IMR-90 (cell line): ENCODE results near the gene RASGRF2. TPM values are rescaled to one million over a fixed set of nuclear protein-coding genes. Genes with fewer than 3 reads are reported as not detected.

ENCODE experiments used
- ATAC-seq: fragments of 200-7000 bp; cut with Tn5 transposase; 2 replicates; pipeline ENCODE4 v1.9.1; 2020; ENCODE audit warnings: low read depth, mild to moderate bottlenecking, moderate library complexity
- BruUV-seq: library from RNA; stranded (reverse); fragments of 400-500 nt; replicated peaks from 2 replicates; lab custom pipeline; 2021; lab: Mats Ljungman, UMichigan
- CTCF ChIA-PET: fragments of 300-600 bp; formaldehyde crosslinking; extraction: SDS; loops from one replicate; lab custom pipeline; 2021; ENCODE audit warnings: antibody characterized with exemption; lab: Yijun Ruan, JAX
- POLR2A ChIA-PET: fragments of 300-600 bp; sonication (Branson Sonifier 250); formaldehyde crosslinking; loops from one replicate; lab custom pipeline; 2022; ENCODE audit warnings: antibody characterized with exemption; ENCODE audit not compliant: unreplicated experiment; lab: Charles Lee
- DNase-seq: peaks from one replicate; pipeline ENCODE4 v3.0.0; 2013
- H2AFZ ChIP-seq: replicated peaks from 2 replicates; pipeline ENCODE3; 2013; ENCODE audit warnings: low read length, mild to moderate bottlenecking; ENCODE audit not compliant: poor library complexity
- H2AK5ac ChIP-seq: 2 replicates; pipeline ENCODE4 v1.6.1; 2013; ENCODE audit warnings: low read depth, low read length, inconsistent platforms
- H2AK9ac ChIP-seq: replicated peaks from 2 replicates; pipeline ENCODE3; 2013; ENCODE audit warnings: mild to moderate bottlenecking, low read depth, low read length, moderate library complexity; ENCODE audit not compliant: poor library complexity
- H2BK120ac ChIP-seq: 2 replicates; pipeline ENCODE4 v1.6.1; 2013; ENCODE audit warnings: low read depth, low read length, inconsistent platforms
- H2BK15ac ChIP-seq: 3 replicates; pipeline ENCODE4 v1.6.1; 2013; ENCODE audit warnings: low read depth, low read length, inconsistent platforms
- H2BK20ac ChIP-seq: 2 replicates; pipeline ENCODE4 v1.6.1; 2013; ENCODE audit warnings: low read depth, mild to moderate bottlenecking, inconsistent platforms, low read length, moderate library complexity
- H2BK5ac ChIP-seq: 2 replicates; pipeline ENCODE4 v1.6.1; 2013; ENCODE audit warnings: mild to moderate bottlenecking, low read depth, low read length, inconsistent platforms; ENCODE audit not compliant: poor library complexity, severe bottlenecking
- H3K14ac ChIP-seq: replicated peaks from 2 replicates; pipeline ENCODE4 v1.6.1; 2013; ENCODE audit warnings: low read depth, low read length, inconsistent platforms
- H3K18ac ChIP-seq: 2 replicates; pipeline ENCODE4 v1.6.1; 2013; ENCODE audit warnings: low read depth, low read length, control low read depth
- H3K23ac ChIP-seq: 2 replicates; pipeline ENCODE4 v1.6.1; 2013; ENCODE audit warnings: low read depth, low read length, inconsistent platforms
- H3K27ac ChIP-seq: 2 replicates; pipeline ENCODE4 v1.5.1; 2013; ENCODE audit warnings: mild to moderate bottlenecking, control low read depth, low read length; ENCODE audit not compliant: insufficient read depth
- H3K27me3 ChIP-seq: 2 replicates; pipeline ENCODE4 v1.6.1; 2013; ENCODE audit warnings: low read length; ENCODE audit not compliant: control insufficient read depth, insufficient read depth
- H3K36me3 ChIP-seq: 2 replicates; pipeline ENCODE4 v1.6.1; 2013; ENCODE audit warnings: low read length, mixed read lengths; ENCODE audit not compliant: control insufficient read depth, insufficient read depth
- H3K4ac ChIP-seq: 2 replicates; pipeline ENCODE4 v1.6.1; 2013; ENCODE audit warnings: low read depth, low read length, inconsistent platforms
- H3K4me1 ChIP-seq: 2 replicates; pipeline ENCODE4 v1.6.1; 2013; ENCODE audit warnings: low read length, mixed read lengths; ENCODE audit not compliant: control insufficient read depth, insufficient read depth
- H3K4me2 ChIP-seq: 2 replicates; pipeline ENCODE4 v1.6.1; 2013; ENCODE audit warnings: low read depth, mild to moderate bottlenecking, control low read depth, low read length, moderate library complexity
- H3K4me3 ChIP-seq: 2 replicates; pipeline ENCODE4 v1.5.1; 2013; ENCODE audit warnings: low read depth, mild to moderate bottlenecking, control low read depth, low read length, moderate library complexity; ENCODE audit not compliant: insufficient read depth
- H3K56ac ChIP-seq: 2 replicates; pipeline ENCODE4 v1.6.1; 2013; ENCODE audit warnings: low read length, inconsistent platforms; ENCODE audit not compliant: insufficient read depth; ENCODE audit errors: extremely low read depth
- H3K79me1 ChIP-seq, 2 experiments: 2 replicates each; pipeline ENCODE4 v1.6.1; 2013; ENCODE audit warnings: low read length in 2 of 2, inconsistent platforms in 1 of 2, low read depth in 1 of 2
- H3K9ac ChIP-seq: 2 replicates; pipeline ENCODE4 v1.6.1; 2013; ENCODE audit warnings: low read depth, low read length, control low read depth
- H3K9me1 ChIP-seq: 2 replicates; pipeline ENCODE4 v1.6.1; 2013; ENCODE audit warnings: low read length, inconsistent platforms; ENCODE audit not compliant: insufficient read depth
- H3K9me3 ChIP-seq: 2 replicates; pipeline ENCODE4 v1.6.1; 2013; ENCODE audit warnings: low read length; ENCODE audit not compliant: control insufficient read depth, insufficient read depth
- H4K20me1 ChIP-seq: 2 replicates; pipeline ENCODE4 v1.6.1; 2013; ENCODE audit warnings: low read length, inconsistent platforms; ENCODE audit not compliant: insufficient read depth
- H4K5ac ChIP-seq: 2 replicates; pipeline ENCODE4 v1.6.1; 2013; ENCODE audit warnings: mild to moderate bottlenecking, low read depth, low read length, control low read depth
- H4K8ac ChIP-seq, 2 experiments: 2 replicates each; pipeline ENCODE4 v1.6.1; 2013; ENCODE audit warnings: low read depth in 2 of 2, low read length in 2 of 2, control low read depth in 1 of 2, inconsistent platforms in 1 of 2
- H4K91ac ChIP-seq: 2 replicates; pipeline ENCODE4 v1.6.1; 2013; ENCODE audit warnings: low read depth, low read length, inconsistent platforms; ENCODE audit not compliant: insufficient read depth
- CEBPB ChIP-seq: IDR thresholded peaks from 2 replicates; pipeline ENCODE4 v1.6.1; 2012; ENCODE audit warnings: low read depth, low read length, improper control_type of control experiment
- CHD1 ChIP-seq: IDR thresholded peaks from 2 replicates; pipeline ENCODE4 v1.6.1; 2012; ENCODE audit warnings: low read depth, low read length, improper control_type of control experiment
- CTCF ChIP-seq: conservative IDR thresholded peaks from 2 replicates; pipeline ENCODE4 v1.5.1; 2012; ENCODE audit warnings: mild to moderate bottlenecking, low read depth, low read length, improper control_type of control experiment
- MAFK ChIP-seq: IDR thresholded peaks from 2 replicates; pipeline ENCODE4 v1.6.1; 2012; ENCODE audit warnings: low read depth, low read length, improper control_type of control experiment
- MAZ ChIP-seq: IDR thresholded peaks from 2 replicates; pipeline ENCODE4 v1.6.1; 2012; ENCODE audit warnings: low read depth, mild to moderate bottlenecking, low read length, improper control_type of control experiment, moderate library complexity, borderline replicate concordance
- MXI1 ChIP-seq: IDR thresholded peaks from 2 replicates; pipeline ENCODE4 v1.6.1; 2012; ENCODE audit warnings: low read depth, mild to moderate bottlenecking, low read length, moderate library complexity, borderline replicate concordance
- NFE2L2 ChIP-seq: fragments of 150-350 bp; IDR thresholded peaks from 2 replicates; pipeline ENCODE4 v1.6.1; 2016; ENCODE audit warnings: low read depth, mild to moderate bottlenecking, low read length
- RAD21 ChIP-seq: IDR thresholded peaks from 2 replicates; pipeline ENCODE4 v1.6.1; 2012; ENCODE audit warnings: low read length, improper control_type of control experiment
- RCOR1 ChIP-seq: IDR thresholded peaks from 2 replicates; pipeline ENCODE4 v1.6.1; 2012; ENCODE audit warnings: mild to moderate bottlenecking, low read length, improper control_type of control experiment; ENCODE audit not compliant: insufficient replicate concordance
- RFX5 ChIP-seq: IDR thresholded peaks from 2 replicates; pipeline ENCODE4 v1.8.0; 2012; ENCODE audit warnings: low read depth, mild to moderate bottlenecking, low read length, moderate library complexity
- SMC3 ChIP-seq: fragments of 150-350 bp; IDR thresholded peaks from 2 replicates; pipeline ENCODE4 v1.6.1; 2016; ENCODE audit warnings: low read depth, mild to moderate bottlenecking, antibody characterized with exemption, low read length, moderate library complexity
- WGBS, 2 experiments: methylation state at CpG; one replicate each; pipeline versions ENCODE4 v1.1.5 to v1.1.7; 2013; ENCODE audit warnings: missing lambda C conversion rate in 2 of 2; ENCODE audit not compliant: insufficient read length in 1 of 2; ENCODE audit errors: extremely low coverage in 2 of 2; 5-methylcytosine and 5-hydroxymethylcytosine counted together
- dilution Hi-C: fragments of 300-500 bp; cut with HindIII; formaldehyde crosslinking; loops from one replicate; pipeline ENCODE4 v1.14.3; 2018; ENCODE audit warnings: low sequenced_read_pairs; ENCODE audit not compliant: unreplicated experiment
- in situ Hi-C: fragments of 300-500 bp; cut with MboI; formaldehyde crosslinking; loops from 3 replicates; pipeline ENCODE4 v1.14.3; 2019; ENCODE audit warnings: low sequenced_read_pairs, inconsistent platforms, mixed read lengths
- intact Hi-C: fragments of 100-400 bp; cut with micrococcal nuclease; formaldehyde crosslinking; loops from 2 replicates; pipeline ENCODE4 v1.10.0; 2022
- polyA plus RNA-seq, 3 experiments: library from polyadenylated mRNA; depleted of rRNA; stranded (reverse); fragments of >200 nt; gene quantifications; 2 replicates each; pipeline ENCODE4 v1.2.3, GENCODE V29; 2012; ENCODE audit warnings: low replicate concordance in 1 of 3
- total RNA-seq: library from RNA; depleted of rRNA; stranded (reverse); fragments of >200 nt; gene quantifications from 2 replicates; pipeline ENCODE4 v1.2.3, GENCODE V29; 2012
- TF ChIP-seq, protein P1 (sequence below): fragments of 150-350 bp; IDR thresholded peaks from 2 replicates; pipeline ENCODE4 v1.6.1; 2016; ENCODE audit warnings: low read depth, mild to moderate bottlenecking, low read length, moderate library complexity, borderline replicate concordance

RASGRF2 gene
- total and polyA plus RNA-seq, 2 of the 4 experiments (the other 2 are of a cell fraction) = 2.9 to 5.0 TPM

- no peak overlapping the region for H3K56ac ChIP-seq
- H3K79me1 ChIP-seq = peaks cover 2 to 10% of the 10 kb centered on the region in 2 experiments
- ChIA-PET POLR2A (no interaction called here), CTCF (no interaction called here)
- no peaks in the 10 kb centered on the region for H3K27me3 ChIP-seq
- H2AK9ac ChIP-seq = no peak overlapping the region
- H4K91ac ChIP-seq = no peak overlapping the region
- no peak for DNase-seq
- H3K27ac ChIP-seq = no peak overlapping the region
- no peak overlapping the region for H4K5ac ChIP-seq
- no peak overlapping the region for H3K4me2 ChIP-seq
- no peak overlapping the region for H4K8ac ChIP-seq
- no peak overlapping the region for H2BK120ac ChIP-seq
- no peak overlapping the region for H2BK5ac ChIP-seq
- in situ Hi-C loops = no loop called here
- H3K4ac ChIP-seq = no peak overlapping the region
- no peak overlapping the region for H3K4me3 ChIP-seq
- intact Hi-C loops = no loop called here
- dilution Hi-C loops = no loop called here
- H2AFZ ChIP-seq = no peak overlapping the region
- ATAC-seq = no peak
- no peak overlapping the region for H3K9ac ChIP-seq
- no peak overlapping the region for H3K23ac ChIP-seq
- H3K18ac ChIP-seq = no peak overlapping the region
- no peak overlapping the region for H2BK15ac ChIP-seq
- peaks cover 23% of the 10 kb centered on the region for H3K36me3 ChIP-seq
- no peak overlapping the region for H2BK20ac ChIP-seq
- H3K9me1 ChIP-seq = no peaks in the 10 kb centered on the region; the same call in 1 of the 2 replicates
- peaks cover 5% of the 10 kb centered on the region for H3K9me3 ChIP-seq
- no CpG with 5 or more reads among the region's 2 CpGs for WGBS, 2 experiments
- no peak overlapping the region for H3K14ac ChIP-seq
- H2AK5ac ChIP-seq = no peak overlapping the region
- no peaks in the 10 kb centered on the region for H4K20me1 ChIP-seq
- no TSS peak for BruUV-seq
- TF ChIP-seq RCOR1 (no peak), MAZ (no peak), NFE2L2 (no peak), CTCF (no peak), RAD21 (no peak), CHD1 (no peak), RFX5 (no peak), SMC3 (no peak), MXI1 (no peak), MAFK (no peak), CEBPB (no peak)
- TF ChIP-seq, protein P1, sequence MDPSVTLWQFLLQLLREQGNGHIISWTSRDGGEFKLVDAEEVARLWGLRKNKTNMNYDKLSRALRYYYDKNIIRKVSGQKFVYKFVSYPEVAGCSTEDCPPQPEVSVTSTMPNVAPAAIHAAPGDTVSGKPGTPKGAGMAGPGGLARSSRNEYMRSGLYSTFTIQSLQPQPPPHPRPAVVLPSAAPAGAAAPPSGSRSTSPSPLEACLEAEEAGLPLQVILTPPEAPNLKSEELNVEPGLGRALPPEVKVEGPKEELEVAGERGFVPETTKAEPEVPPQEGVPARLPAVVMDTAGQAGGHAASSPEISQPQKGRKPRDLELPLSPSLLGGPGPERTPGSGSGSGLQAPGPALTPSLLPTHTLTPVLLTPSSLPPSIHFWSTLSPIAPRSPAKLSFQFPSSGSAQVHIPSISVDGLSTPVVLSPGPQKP = no peak
- H3K4me1 ChIP-seq = no peaks in the 10 kb centered on the region
These were observed 118.8 kb downstream of the RASGRF2 start for GRCh38 chr5:81078930-81079329.
